Pulmonary artery endothelial cell (primary cell): ENCODE results near the gene MARK3. TPM values are rescaled to one million over a fixed set of nuclear protein-coding genes. Genes with fewer than 3 reads are reported as not detected.

Experiments
- DNase-seq: peaks from one replicate; pipeline ENCODE4 v3.0.0-alpha.2; 2011; ENCODE audit warnings: low read depth, low spot score
- total RNA-seq: library from RNA; depleted of rRNA; stranded (reverse); fragments of >200 nt; gene quantifications from 2 replicates; pipeline ENCODE4 v1.2.3, GENCODE V29; 2014

MARK3 gene
- total RNA-seq, 1 donor from 2014 or later = 67.9 TPM

GRCh38 chr14:103535081-103535890 lies 150.1 kb downstream of the MARK3 start:
- DNase-seq = no peak

GRCh38 chr14:103535891-103536565 lies 150.8 kb downstream of the MARK3 start:
- no peak for DNase-seq

- no peak for DNase-seq
Measured at GRCh38 chr14:103536693-103537092, 151.5 kb downstream of the MARK3 start.

GRCh38 chr14:103537175-103537990 lies 152.2 kb downstream of the MARK3 start:
- DNase-seq = no peak

GRCh38 chr14:103538291-103539055 lies 153.3 kb downstream of the MARK3 start:
- DNase-seq = no peak

- no peak for DNase-seq
Measured at GRCh38 chr14:103539056-103539825, 154.0 kb downstream of the MARK3 start.

GRCh38 chr14:103540821-103541708 lies 155.8 kb downstream of the MARK3 start:
- no peak for DNase-seq

GRCh38 chr14:103541709-103542604 lies 156.7 kb downstream of the MARK3 start:
- no peak for DNase-seq

GRCh38 chr14:103542605-103543088 lies 157.4 kb downstream of the MARK3 start:
- DNase-seq = no peak

GRCh38 chr14:103543140-103543539 lies 157.9 kb downstream of the MARK3 start:
- DNase-seq = no peak

GRCh38 chr14:103543721-103544387 lies 158.6 kb downstream of the MARK3 start:
- no peak for DNase-seq

- DNase-seq = no peak
Measured at GRCh38 chr14:103544388-103545218, 159.4 kb downstream of the MARK3 start.

GRCh38 chr14:103545219-103545914 lies 160.2 kb downstream of the MARK3 start:
- DNase-seq = no peak

- no peak for DNase-seq
Measured at GRCh38 chr14:103545915-103546651, 160.9 kb downstream of the MARK3 start.

GRCh38 chr14:103546652-103547454 lies 161.6 kb downstream of the MARK3 start:
- no peak for DNase-seq
